ENCODE results near the gene EXOC4.

DNA sequence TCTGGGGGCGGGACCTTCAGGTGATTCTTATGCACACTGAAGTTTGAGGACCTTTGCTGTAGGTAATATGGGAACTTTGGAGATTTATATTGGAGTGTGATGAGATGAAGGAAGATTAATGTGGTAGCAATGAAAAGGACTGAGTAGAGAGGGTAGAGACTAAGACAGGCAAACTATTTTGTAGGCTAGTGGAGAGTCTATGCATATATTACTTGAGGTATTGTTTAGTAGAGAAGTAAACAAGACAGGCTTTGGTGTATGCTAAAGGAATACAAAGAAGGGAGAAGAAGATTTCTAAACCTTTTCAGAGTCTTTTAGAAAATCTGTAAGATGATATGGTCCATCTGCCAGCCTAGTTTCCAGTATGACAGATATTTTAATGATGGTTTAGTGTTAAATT lies 129.1 kb downstream of the EXOC4 start:
- no peak for TF ChIP-seq FOXJ3 (CRISPR knock-in tag; IDR thresholded peaks at IDR 0.05; ENCODE audit: borderline replicate concordance)
- no peak for TF ChIP-seq ZNF772 (CRISPR knock-in tag; IDR thresholded peaks at IDR 0.05)
- TF ChIP-seq CTCF (CRISPR knock-in tag; IDR thresholded peaks at IDR 0.05): no peak
- no peak for TF ChIP-seq HINFP (CRISPR knock-in tag; IDR thresholded peaks at IDR 0.05; ENCODE audit: low read depth)
- TF ChIP-seq RFX1 (IDR thresholded peaks at IDR 0.05): no peak
- no peak for TF ChIP-seq MTF1 (CRISPR knock-in tag; IDR thresholded peaks at IDR 0.05)

All from HepG2 (cell line).